Tibial artery (tissue), 4 donors: ENCODE results near the gene BCAR3.

Experiments used
- DNase-seq, 2 donors: peaks; one replicate each; pipeline ENCODE4 v3.0.0-alpha.2; 2019
- H3K27ac ChIP-seq, 2 donors: fragments of 200-600 bp; sonication (generic) in 1 of 2; 1 replicate in 1 of 2; 2 replicates in 1 of 2; pipeline ENCODE4 v1.5.1; 2018 to 2019; ENCODE audit warnings: mild to moderate bottlenecking in 1 of 2
- H3K27me3 ChIP-seq, 2 donors: fragments of 200-600 bp; sonication (generic) in 1 of 2; one replicate each; pipeline versions ENCODE4 v1.5.1 to v1.6.0; 2016 to 2019
- H3K36me3 ChIP-seq, 3 donors: fragments of 200-600 bp; sonication (generic) in 2 of 3; one replicate each; pipeline ENCODE4 v1.5.1; 2016 to 2019; ENCODE audit warnings: mild to moderate bottlenecking in 2 of 3
- H3K4me1 ChIP-seq, 4 donors: fragments of 200-600 bp; sonication (generic) in 2 of 4; 1 replicate in 3 of 4; 2 replicates in 1 of 4; pipeline ENCODE4 v1.5.1; 2016 to 2019
- H3K4me3 ChIP-seq, 2 donors: fragments of 200-600 bp; sonication (generic) in 1 of 2; 1 replicate in 1 of 2; 2 replicates in 1 of 2; pipeline ENCODE4 v1.5.1; 2018 to 2019; ENCODE audit warnings: mild to moderate bottlenecking in 2 of 2
- H3K9me3 ChIP-seq, 3 donors: fragments of 200-600 bp; sonication (generic) in 1 of 3; one replicate each; pipeline ENCODE4 v1.5.1; 2016 to 2019
- intact Hi-C: fragments of 100-400 bp; cut with DNase I; formaldehyde crosslinking; loops from one replicate; pipeline ENCODE4 v1.15.0; 2023; ENCODE audit warnings: low total_unique reads
- TF ChIP-seq, protein P1 (sequence below), 2 experiments: fragments of 200-600 bp in 1 of 2; fragments of 450-650 bp in 1 of 2; IDR thresholded peaks; one replicate each; pipeline ENCODE4 v1.5.1; 2017 to 2019; ENCODE audit warnings: antibody characterized with exemption in 2 of 2, mild to moderate bottlenecking in 1 of 2, moderate library complexity in 1 of 2

Gene BCAR3

DNA sequence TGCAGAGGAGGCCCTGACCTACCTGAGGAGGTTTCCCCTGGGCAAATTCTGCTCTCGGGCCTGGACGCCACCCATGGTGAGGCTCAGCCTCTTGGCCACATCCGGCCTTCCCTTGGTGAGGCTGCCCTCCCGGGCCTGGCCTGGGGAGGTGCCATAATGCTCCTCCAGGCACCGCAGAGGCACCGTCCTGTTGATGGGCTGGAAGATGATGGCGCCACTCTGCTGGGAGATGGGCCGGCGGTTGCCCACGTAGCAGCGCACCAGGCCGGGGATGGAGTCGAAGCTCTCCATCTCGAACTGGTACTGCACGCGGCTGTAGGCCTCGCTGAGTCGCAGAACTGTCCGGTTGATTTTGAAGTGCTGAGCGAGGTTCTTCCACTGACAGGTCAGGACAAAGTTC, 92.7 kb downstream of the BCAR3 start:
- Histone ChIP-seq H3K4me1 (peaks cover 0 to 59% (median 47%) of the 10 kb centered on the region in 4 donors), H3K27ac (no peak overlapping the region), H3K4me3 (no peak overlapping the region), H3K36me3 (peaks cover 25 to 41% (median 37%) of the 10 kb centered on the region in 3 donors), H3K9me3 (no peaks in the 10 kb centered on the region), H3K27me3 (no peaks in the 10 kb centered on the region)
- intact Hi-C loops: no loop called here
- DNase-seq: no peak
- TF ChIP-seq, protein P1, sequence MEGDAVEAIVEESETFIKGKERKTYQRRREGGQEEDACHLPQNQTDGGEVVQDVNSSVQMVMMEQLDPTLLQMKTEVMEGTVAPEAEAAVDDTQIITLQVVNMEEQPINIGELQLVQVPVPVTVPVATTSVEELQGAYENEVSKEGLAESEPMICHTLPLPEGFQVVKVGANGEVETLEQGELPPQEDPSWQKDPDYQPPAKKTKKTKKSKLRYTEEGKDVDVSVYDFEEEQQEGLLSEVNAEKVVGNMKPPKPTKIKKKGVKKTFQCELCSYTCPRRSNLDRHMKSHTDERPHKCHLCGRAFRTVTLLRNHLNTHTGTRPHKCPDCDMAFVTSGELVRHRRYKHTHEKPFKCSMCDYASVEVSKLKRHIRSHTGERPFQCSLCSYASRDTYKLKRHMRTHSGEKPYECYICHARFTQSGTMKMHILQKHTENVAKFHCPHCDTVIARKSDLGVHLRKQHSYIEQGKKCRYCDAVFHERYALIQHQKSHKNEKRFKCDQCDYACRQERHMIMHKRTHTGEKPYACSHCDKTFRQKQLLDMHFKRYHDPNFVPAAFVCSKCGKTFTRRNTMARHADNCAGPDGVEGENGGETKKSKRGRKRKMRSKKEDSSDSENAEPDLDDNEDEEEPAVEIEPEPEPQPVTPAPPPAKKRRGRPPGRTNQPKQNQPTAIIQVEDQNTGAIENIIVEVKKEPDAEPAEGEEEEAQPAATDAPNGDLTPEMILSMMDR (IDR thresholded peaks at IDR 0.05): no peak

DNA sequence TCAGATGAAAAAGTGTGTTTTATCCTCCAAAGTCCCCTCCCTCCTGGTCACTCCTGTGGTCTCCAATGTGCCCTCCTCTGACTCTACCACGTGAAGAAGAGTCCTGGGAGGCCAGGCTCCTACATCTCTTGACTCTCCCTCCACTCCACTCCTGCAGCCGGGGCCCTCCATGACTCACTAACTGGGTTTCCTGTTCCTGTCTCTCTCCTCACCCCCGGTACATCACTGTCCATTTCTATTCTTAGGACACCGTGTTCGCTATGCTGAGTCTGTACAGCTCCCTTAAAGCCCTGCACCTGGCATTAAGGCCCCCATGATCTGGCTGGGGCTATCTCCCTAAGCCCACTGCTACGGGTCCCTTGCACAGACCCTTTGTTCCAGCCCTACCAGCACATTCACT, 93.4 kb downstream of the BCAR3 start:
- DNase-seq: no peak
- Histone ChIP-seq H3K4me1 (peaks cover 0 to 57% (median 46%) of the 10 kb centered on the region in 4 donors), H3K27me3 (no peaks in the 10 kb centered on the region), H3K9me3 (no peaks in the 10 kb centered on the region), H3K27ac (no peak overlapping the region), H3K4me3 (no peak overlapping the region), H3K36me3 (peaks cover 31 to 48% (median 43%) of the 10 kb centered on the region in 3 donors)
- TF ChIP-seq, protein P1 (IDR thresholded peaks at IDR 0.05): no peak
- intact Hi-C loops: no loop called here

DNA sequence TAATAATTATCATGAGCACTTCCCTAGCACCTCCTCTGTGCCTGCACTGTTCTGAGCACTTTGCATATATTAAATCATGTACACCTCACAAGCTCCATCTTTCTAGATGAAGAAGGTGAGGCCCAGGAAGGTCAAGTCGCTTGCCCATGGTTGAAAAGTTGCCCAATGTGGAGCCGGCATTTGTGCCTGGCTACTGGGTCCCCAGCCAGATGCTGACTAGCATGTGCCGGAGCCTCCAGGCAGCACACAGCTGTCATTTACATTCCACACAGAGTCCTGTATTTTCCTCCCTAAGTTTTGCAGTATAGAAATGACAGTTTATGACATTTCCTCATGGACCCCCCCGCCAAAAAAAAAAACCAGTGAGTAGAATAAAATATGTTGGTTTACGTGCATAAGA, 94.3 kb downstream of the BCAR3 start:
- Histone ChIP-seq H3K36me3 (peaks cover 40 to 57% (median 52%) of the 10 kb centered on the region in 3 donors), H3K27me3 (no peaks in the 10 kb centered on the region), H3K9me3 (no peaks in the 10 kb centered on the region), H3K4me1 (peaks cover 0 to 58% (median 40%) of the 10 kb centered on the region in 4 donors), H3K27ac (no peak overlapping the region), H3K4me3 (no peak overlapping the region)
- no peak for DNase-seq
- intact Hi-C loops: no loop called here
- TF ChIP-seq, protein P1 (IDR thresholded peaks at IDR 0.05): no peak

DNA sequence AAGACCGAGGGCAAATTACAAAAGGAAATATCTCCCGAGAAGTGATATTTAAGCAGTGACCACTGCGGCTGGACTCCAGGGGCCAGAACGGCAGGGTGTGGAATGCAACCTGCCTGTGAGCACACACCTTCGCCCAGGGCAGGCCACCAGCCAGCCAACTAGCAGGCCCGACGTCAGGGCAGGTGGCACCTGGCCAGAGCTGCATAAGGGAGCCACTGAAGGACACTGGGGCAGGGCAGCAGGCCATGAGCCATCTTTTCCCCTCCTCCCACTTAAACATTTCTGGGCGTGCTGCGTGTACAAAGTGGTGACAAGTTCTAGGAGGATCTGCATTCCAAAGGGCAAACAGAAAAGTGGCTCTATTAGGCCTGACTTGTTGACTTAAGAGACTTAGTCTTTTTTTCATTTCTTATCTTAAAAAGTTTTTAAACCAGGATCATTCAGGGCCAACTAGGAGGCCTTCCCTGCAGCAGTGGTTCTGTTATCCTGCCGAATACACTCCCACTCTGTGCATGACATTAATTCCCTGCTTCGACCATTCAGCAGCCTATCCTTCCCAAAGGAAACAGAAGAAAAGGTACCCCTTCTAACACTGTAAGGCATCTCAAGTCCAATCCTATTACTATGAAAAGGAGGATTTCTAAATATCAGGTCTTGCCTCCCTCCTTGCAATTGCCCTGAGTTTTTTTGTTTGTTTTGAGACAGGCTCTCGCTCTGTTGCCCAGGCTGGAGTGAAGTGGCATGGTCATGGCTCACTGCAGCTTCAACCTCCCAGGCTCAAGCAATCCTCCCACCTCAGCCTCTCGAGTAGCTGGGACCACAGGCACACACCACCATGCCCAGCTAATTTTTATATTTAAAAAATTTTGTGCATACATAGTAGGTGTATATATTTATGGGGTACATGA, 96.3 kb downstream of the BCAR3 start:
- Histone ChIP-seq H3K36me3 (peaks cover 54 to 64% (median 63%) of the 10 kb centered on the region in 3 donors), H3K4me1 (peaks cover 0 to 45% (median 28%) of the 10 kb centered on the region in 4 donors), H3K27ac (peak overlapping the region; percentile 63 to 74), H3K4me3 (peak overlapping the region in 1 of 2 donors; percentile 12), H3K9me3 (no peaks in the 10 kb centered on the region), H3K27me3 (no peaks in the 10 kb centered on the region)
- intact Hi-C loops: no loop called here
- peak in 1 of 2 donors; percentile 83 for DNase-seq
- TF ChIP-seq, protein P1 (IDR thresholded peaks at IDR 0.05): no peak

GRCh38 chr1:93584261-93585003, 97.2 kb downstream of the BCAR3 start:
- H3K27me3 ChIP-seq: no peaks in the 10 kb centered on the region
- intact Hi-C loops: no loop called here
- peak overlapping the region in 1 of 2 donors; percentile 12 for H3K4me3 ChIP-seq
- H3K9me3 ChIP-seq: no peaks in the 10 kb centered on the region
- peaks cover 0 to 54% (median 31%) of the 10 kb centered on the region in 4 donors for H3K4me1 ChIP-seq
- H3K36me3 ChIP-seq: peaks cover 48 to 65% (median 56%) of the 10 kb centered on the region in 3 donors
- no peak for DNase-seq
- peak overlapping the region; percentile 63 to 74 for H3K27ac ChIP-seq
- TF ChIP-seq, protein P1 (IDR thresholded peaks at IDR 0.05): peak in 1 of 2 experiments; percentile 13
